Natural killer cell (primary cell): ENCODE results near the gene FAM9C. TPM values are rescaled to one million over a fixed set of nuclear protein-coding genes. Genes with fewer than 3 reads are reported as not detected.
"Not testable (repeated sequence)": the region's sequence is repeated elsewhere in the genome, so short reads cannot be mapped to it uniquely, and the experiment has no call there.

Experiments used
- ATAC-seq, 3 donors: fragments of 150-1000 bp in 2 of 3; fragments of 200-7000 bp in 1 of 3; cut with Tn5 transposase; 1 replicate in 1 of 3; 2 replicates in 2 of 3; pipeline ENCODE4 v1.10.0; 2021; ENCODE audit warnings: mild to moderate bottlenecking in 2 of 3, moderate library complexity in 2 of 3
- DNase-seq, 2 donors: peaks; one replicate each; pipeline versions ENCODE4 v3.0.0 to v3.0.0-alpha.2; 2013 to 2021; ENCODE audit warnings: mixed read lengths in 1 of 2
- H3K27ac ChIP-seq: one replicate; pipeline ENCODE4 v1.5.1; 2013; ENCODE audit warnings: mild to moderate bottlenecking, low read length
- H3K27me3 ChIP-seq: one replicate; pipeline ENCODE4 v1.6.1; 2013; ENCODE audit warnings: low read length; ENCODE audit not compliant: control insufficient read depth, insufficient read depth
- H3K36me3 ChIP-seq: one replicate; pipeline ENCODE4 v1.6.1; 2013; ENCODE audit warnings: low read length; ENCODE audit not compliant: control insufficient read depth, insufficient read depth
- H3K4me1 ChIP-seq: one replicate; pipeline ENCODE4 v1.6.1; 2013; ENCODE audit warnings: low read length; ENCODE audit not compliant: control insufficient read depth, insufficient read depth
- H3K4me3 ChIP-seq: one replicate; pipeline ENCODE4 v1.5.1; 2013; ENCODE audit warnings: low read length
- H3K9me3 ChIP-seq: one replicate; pipeline ENCODE4 v1.6.1; 2013; ENCODE audit warnings: low read length; ENCODE audit not compliant: control insufficient read depth, insufficient read depth
- H3K27ac Mint-ChIP-seq, 2 donors: one replicate each; pipeline ENCODE4 v1.8.0; 2022; ENCODE audit warnings: mild to moderate bottlenecking in 2 of 2, mixed read lengths in 2 of 2, moderate library complexity in 1 of 2
- H3K27me3 Mint-ChIP-seq, 2 donors: one replicate each; pipeline ENCODE4 v1.8.0; 2022; ENCODE audit warnings: low read depth in 2 of 2, mixed read lengths in 2 of 2
- H3K36me3 Mint-ChIP-seq: one replicate; pipeline ENCODE4 v1.8.0; 2022; ENCODE audit warnings: mixed read lengths
- H3K4me1 Mint-ChIP-seq, 2 donors: one replicate each; pipeline ENCODE4 v1.8.0; 2022; ENCODE audit warnings: mixed read lengths in 2 of 2
- H3K4me3 Mint-ChIP-seq: one replicate; pipeline ENCODE4 v1.8.0; 2022; ENCODE audit warnings: mild to moderate bottlenecking, moderate library complexity, mixed read lengths
- H3K9me3 Mint-ChIP-seq, 2 donors: one replicate each; pipeline ENCODE4 v1.8.0; 2022; ENCODE audit warnings: mixed read lengths in 2 of 2
- WGBS: methylation state at CpG from one replicate; pipeline ENCODE4 v1.1.7; 2013; ENCODE audit warnings: missing lambda C conversion rate; ENCODE audit not compliant: insufficient coverage; 5-methylcytosine and 5-hydroxymethylcytosine counted together
- intact Hi-C: fragments of 100-400 bp; cut with micrococcal nuclease; formaldehyde crosslinking; loops from one replicate; pipeline ENCODE4 v1.14.2; 2022
- total RNA-seq, 4 donors: library from RNA; stranded (reverse); fragments of 120-200 nt in 1 of 4; gene quantifications; one replicate each; pipeline versions ENCODE4 v1.2.3 to v1.2.4, GENCODE V29; 2013 to 2022
- TF ChIP-seq, protein P1 (sequence below): fragments of 200-600 bp; IDR thresholded peaks from one replicate; pipeline ENCODE4 v1.8.0; 2022; ENCODE audit warnings: antibody characterized with exemption

FAM9C gene
- total RNA-seq, 3 donors from 2014 or later (not counting 1 experiment from before 2014, with no cell fraction given), result not detected

DNA sequence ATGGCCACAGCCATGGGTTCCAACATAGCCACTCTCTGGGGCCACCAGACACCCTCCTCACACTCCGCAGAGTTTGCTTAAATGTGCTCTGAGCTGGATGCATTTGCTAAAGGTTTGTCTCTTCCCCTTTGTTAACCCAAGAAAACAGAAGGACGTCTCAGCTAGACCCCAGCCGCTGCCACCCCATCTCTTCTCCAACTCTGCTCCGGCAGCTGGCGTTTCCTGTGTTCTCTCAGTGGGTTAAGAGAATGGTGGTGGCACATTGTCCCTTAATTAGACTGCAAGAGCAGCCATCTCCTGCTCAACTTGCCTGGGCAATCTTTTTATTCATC, 43.7 kb upstream of the FAM9C start:
- Histone ChIP-seq H3K4me3 (no peak overlapping the region), H3K4me1 (peaks cover 76% of the 10 kb centered on the region), H3K36me3 (no peaks in the 10 kb centered on the region), H3K27ac (peak overlapping the region; percentile 98), H3K27me3 (no peaks in the 10 kb centered on the region), H3K9me3 (no peaks in the 10 kb centered on the region)
- Mint-ChIP-seq H3K36me3 (no peaks in the 10 kb centered on the region), H3K4me3 (peak overlapping the region; percentile 67), H3K27me3 (no peaks in the 10 kb centered on the region), H3K4me1 (peaks cover 72 to 84% of the 10 kb centered on the region in 2 donors), H3K27ac (peak overlapping the region; percentile 99), H3K9me3 (peaks cover 0 to 3% of the 10 kb centered on the region in 2 donors)
- TF ChIP-seq, protein P1, sequence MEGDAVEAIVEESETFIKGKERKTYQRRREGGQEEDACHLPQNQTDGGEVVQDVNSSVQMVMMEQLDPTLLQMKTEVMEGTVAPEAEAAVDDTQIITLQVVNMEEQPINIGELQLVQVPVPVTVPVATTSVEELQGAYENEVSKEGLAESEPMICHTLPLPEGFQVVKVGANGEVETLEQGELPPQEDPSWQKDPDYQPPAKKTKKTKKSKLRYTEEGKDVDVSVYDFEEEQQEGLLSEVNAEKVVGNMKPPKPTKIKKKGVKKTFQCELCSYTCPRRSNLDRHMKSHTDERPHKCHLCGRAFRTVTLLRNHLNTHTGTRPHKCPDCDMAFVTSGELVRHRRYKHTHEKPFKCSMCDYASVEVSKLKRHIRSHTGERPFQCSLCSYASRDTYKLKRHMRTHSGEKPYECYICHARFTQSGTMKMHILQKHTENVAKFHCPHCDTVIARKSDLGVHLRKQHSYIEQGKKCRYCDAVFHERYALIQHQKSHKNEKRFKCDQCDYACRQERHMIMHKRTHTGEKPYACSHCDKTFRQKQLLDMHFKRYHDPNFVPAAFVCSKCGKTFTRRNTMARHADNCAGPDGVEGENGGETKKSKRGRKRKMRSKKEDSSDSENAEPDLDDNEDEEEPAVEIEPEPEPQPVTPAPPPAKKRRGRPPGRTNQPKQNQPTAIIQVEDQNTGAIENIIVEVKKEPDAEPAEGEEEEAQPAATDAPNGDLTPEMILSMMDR, result no peak
- no peak for ATAC-seq
- WGBS, result 0% methylated on average over 3 of the region's 5 CpGs
- intact Hi-C loops, result loop anchor here (5.0 to 10.0 kb wide), 3 partner anchors 36 to 607 kb away; no protein-coding TSS in a partner anchor
- DNase-seq, result peak in 1 of 2 donors; percentile 50

DNA sequence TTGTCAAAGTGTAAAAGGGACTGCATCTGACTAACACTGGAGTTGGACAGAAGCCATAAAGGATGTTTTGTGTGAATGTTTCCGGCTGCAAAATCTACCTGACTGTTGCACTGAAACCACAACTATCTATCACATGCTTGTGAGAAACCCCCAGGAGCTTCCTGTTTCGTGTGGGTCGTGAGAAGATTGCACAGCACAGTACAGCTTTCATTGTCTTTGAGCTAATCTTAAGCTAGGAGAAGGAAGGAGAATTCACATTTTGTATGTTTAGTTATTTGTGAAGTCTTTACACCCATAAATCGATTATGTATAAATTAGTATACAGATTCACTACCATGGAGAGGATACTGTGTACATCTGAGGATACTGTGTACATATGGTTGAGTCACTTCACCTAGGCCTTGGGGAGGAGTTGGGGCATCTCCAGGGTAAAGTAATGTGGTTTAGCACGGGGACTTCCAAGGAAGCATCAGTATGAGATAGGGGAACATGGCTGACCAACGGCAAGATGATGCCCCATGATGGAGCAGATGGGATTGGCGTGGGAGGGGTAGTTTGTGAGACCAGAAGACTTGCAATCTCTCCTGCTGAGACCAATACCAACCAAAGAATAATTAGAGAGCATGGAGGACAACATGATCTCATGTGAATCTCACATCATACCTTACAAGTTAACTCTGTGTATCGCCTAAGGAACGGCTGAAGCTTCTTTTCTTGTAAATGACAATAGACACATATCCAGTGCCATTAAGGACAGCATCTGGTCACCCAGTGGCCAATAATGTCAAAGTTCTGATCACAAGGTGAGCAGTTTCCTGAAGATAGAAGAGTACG, 43.1 kb upstream of the FAM9C start:
- Mint-ChIP-seq H3K27me3 (no peaks in the 10 kb centered on the region), H3K9me3 (peaks cover 0 to 3% of the 10 kb centered on the region in 2 donors), H3K27ac (peak overlapping the region; percentile 99), H3K4me3 (peak overlapping the region; percentile 90), H3K36me3 (no peaks in the 10 kb centered on the region), H3K4me1 (peaks cover 72 to 84% of the 10 kb centered on the region in 2 donors)
- no peaks in the 10 kb centered on the region for H3K9me3 ChIP-seq
- H3K4me3 ChIP-seq, result no peak overlapping the region
- no peaks in the 10 kb centered on the region for H3K36me3 ChIP-seq
- no peaks in the 10 kb centered on the region for H3K27me3 ChIP-seq
- DNase-seq (peak; percentile 42 to 91), ATAC-seq (peak; percentile 69 to 86 (median 80))
- TF ChIP-seq, protein P1, result no peak
- H3K4me1 ChIP-seq, result peaks cover 74% of the 10 kb centered on the region
- WGBS, result 24% methylated on average over 5 of the region's 10 CpGs
- intact Hi-C loops, result loop anchor here (1.0 to 10.0 kb wide), 5 partner anchors 35 to 607 kb away; no protein-coding TSS in a partner anchor
- H3K27ac ChIP-seq, result peak overlapping the region; percentile 98

DNA sequence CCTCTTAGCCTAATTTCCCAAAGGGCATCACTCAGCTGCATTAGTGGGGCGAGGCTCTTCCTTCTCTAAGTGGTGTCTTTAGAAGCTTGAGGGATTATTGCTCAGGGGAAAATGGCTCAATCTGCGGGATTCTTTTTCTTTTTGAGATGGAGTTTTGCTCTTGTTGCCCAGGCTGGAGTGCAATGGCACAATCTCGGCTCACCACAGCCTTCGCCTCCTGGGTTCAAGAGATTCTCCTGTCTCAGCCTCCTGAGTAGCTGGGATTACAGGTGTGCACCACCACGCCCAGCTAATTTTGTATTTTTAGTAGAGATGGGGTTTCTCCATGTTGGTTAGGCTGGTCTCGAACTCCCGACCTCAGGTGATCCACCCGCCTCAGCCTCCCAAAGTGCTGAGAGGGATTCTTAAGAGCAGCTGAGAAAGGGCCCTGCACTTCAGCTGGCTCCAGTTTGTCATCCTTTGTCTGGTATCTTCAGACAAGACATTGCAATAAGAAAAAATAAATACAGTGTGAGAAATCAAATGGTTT, 42.4 kb upstream of the FAM9C start:
- peak in 1 of 2 donors; percentile 16 for DNase-seq
- Mint-ChIP-seq H3K4me1 (peaks cover 73 to 85% of the 10 kb centered on the region in 2 donors), H3K27ac (peak overlapping the region; percentile 99), H3K4me3 (peak overlapping the region; percentile 90)
- H3K36me3 Mint-ChIP-seq, H3K27me3 Mint-ChIP-seq, H3K4me3 ChIP-seq, H3K9me3 Mint-ChIP-seq, H3K27me3 ChIP-seq, H3K36me3 ChIP-seq, ATAC-seq, H3K9me3 ChIP-seq: not testable (repeated sequence)
- intact Hi-C loops, result loop anchor here (1.0 to 10.0 kb wide), 5 partner anchors 35 to 608 kb away; no protein-coding TSS in a partner anchor
- H3K4me1 ChIP-seq, result peaks cover 74% of the 10 kb centered on the region
- peak overlapping the region; percentile 98 for H3K27ac ChIP-seq
- WGBS, result 51% methylated on average over 3 of the region's 8 CpGs

DNA sequence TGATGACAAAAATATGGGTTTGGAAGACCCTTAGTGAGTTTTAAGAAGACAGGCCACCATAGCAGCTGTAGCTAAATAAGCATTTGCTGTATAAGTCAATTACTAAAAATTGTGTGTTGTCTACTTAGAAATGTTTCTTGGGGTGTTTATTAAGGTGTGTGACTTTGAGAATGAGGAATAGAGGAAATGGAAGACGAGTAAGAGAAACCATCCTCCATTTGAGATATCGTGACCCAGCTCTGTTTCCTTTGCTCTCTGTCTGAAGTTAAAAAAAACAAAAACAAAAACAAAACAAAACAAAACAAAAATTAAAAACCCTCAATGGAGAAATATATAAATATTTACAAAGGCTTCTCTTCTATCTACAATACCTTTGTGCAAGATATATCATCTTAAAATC, 41.7 kb upstream of the FAM9C start:
- Mint-ChIP-seq H3K4me1 (peaks cover 73 to 85% of the 10 kb centered on the region in 2 donors), H3K9me3 (peaks cover 0 to 3% of the 10 kb centered on the region in 2 donors), H3K27me3 (peaks cover 0 to 5% of the 10 kb centered on the region in 2 donors), H3K36me3 (no peaks in the 10 kb centered on the region), H3K4me3 (peak overlapping the region; percentile 90), H3K27ac (peak overlapping the region; percentile 99)
- no peaks in the 10 kb centered on the region for H3K36me3 ChIP-seq
- no CpG with 5 or more reads among the region's 2 CpGs for WGBS
- peak overlapping the region; percentile 98 for H3K27ac ChIP-seq
- no peaks in the 10 kb centered on the region for H3K27me3 ChIP-seq
- H3K4me1 ChIP-seq, result peaks cover 72% of the 10 kb centered on the region
- TF ChIP-seq, protein P1, result no peak
- no peaks in the 10 kb centered on the region for H3K9me3 ChIP-seq
- H3K4me3 ChIP-seq, result peak overlapping the region; percentile 22
- no peak for ATAC-seq
- intact Hi-C loops, result loop anchor here (5.0 to 10.0 kb wide), 3 partner anchors 34 to 609 kb away; no protein-coding TSS in a partner anchor
- peak in 1 of 2 donors; percentile 43 for DNase-seq
